ENCODE data around the gene LYL1.
A peak's percentile ranks its signal among the peaks of the same experiment; 100 is the strongest.

Gene LYL1

DNA sequence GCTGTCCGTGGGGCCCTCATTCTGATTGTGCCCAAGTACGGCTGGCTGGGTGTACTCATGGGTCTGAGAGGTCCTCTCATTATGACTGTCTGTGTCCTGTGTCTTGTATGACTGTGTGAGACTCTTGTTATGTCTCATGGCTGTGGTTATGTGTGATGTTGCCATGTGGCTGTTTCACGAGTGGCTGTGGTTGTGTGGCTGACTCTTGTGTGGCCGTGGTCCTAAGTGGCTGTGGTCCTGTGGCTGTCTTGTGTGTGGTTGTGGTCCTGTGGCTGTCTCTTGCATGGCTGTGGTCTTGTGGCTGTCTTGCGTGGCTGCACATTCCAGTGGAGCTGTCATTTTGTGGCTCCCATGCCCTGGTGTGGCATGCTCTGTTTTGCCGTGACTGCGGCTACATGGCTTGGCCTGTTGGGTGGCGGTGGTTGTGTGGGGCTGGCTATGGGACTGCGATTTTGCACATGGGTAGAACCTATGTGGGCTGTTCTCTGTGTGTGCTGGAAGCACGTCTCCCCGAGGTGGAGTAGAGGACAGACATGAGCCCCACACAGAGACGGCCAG lies 2.5 kb downstream of the LYL1 start:
- TF ChIP-seq, protein P1, sequence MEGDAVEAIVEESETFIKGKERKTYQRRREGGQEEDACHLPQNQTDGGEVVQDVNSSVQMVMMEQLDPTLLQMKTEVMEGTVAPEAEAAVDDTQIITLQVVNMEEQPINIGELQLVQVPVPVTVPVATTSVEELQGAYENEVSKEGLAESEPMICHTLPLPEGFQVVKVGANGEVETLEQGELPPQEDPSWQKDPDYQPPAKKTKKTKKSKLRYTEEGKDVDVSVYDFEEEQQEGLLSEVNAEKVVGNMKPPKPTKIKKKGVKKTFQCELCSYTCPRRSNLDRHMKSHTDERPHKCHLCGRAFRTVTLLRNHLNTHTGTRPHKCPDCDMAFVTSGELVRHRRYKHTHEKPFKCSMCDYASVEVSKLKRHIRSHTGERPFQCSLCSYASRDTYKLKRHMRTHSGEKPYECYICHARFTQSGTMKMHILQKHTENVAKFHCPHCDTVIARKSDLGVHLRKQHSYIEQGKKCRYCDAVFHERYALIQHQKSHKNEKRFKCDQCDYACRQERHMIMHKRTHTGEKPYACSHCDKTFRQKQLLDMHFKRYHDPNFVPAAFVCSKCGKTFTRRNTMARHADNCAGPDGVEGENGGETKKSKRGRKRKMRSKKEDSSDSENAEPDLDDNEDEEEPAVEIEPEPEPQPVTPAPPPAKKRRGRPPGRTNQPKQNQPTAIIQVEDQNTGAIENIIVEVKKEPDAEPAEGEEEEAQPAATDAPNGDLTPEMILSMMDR (IDR thresholded peaks at IDR 0.05; ENCODE audit: unreplicated experiment in 3 of 3), result no peak
- peaks cover 81% of the 10 kb centered on the region for H3K27me3 Mint-ChIP-seq (ENCODE audit: low read depth)
- H3K27ac Mint-ChIP-seq, result no peak overlapping the region
- peak overlapping the region in 2 of 3 experiments; percentile 20 to 56 for H3K4me3 Mint-ChIP-seq
- H3K9me3 Mint-ChIP-seq, result no peaks in the 10 kb centered on the region
- peaks cover 29% of the 10 kb centered on the region for H3K4me1 Mint-ChIP-seq
- H3K36me3 Mint-ChIP-seq (ENCODE audit: low read depth), result peaks cover 3% of the 10 kb centered on the region

DNA sequence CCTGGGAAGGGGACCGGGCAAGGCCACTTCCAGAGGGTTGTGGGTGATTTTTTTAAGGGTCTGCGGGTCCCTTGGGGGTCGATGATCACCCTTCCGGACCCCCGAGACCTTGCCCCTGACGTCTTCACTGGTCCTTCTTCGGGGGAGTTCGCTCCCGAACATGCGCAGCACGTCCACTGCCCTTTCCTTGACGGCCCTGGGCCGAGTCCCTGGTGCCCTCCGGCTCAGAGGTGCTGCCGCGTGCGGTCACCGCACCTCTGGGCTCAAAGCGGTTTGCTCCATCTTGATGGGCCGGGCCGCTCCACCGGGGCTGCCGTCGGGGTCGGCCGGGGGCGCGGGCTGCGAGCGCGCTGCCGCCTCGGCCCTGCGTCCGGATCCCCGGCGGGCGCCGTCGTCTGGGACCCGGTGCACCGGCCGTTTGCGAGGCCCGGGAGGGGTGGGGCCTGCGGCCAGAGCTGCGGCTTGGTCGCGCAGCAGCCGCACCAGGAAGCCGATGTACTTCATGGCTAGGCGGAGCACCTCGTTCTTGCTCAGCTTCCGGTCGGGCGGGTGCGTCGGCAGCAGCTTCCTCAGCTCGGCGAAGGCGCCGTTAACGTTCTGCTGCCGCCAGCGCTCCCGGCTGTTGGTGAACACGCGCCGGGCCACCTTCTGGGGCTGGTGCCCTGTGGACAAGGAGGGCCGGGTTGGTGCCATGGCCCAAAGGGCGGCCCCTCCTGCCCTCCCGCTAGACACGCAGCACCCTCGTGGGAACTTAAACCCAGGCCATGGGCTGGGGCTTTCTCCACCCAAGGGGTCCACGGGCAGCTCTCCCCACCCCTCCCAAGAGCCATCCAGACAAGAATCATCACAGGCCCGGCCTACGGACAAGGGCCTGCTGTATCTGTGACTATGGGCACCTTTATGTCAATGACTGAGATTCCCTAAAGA lies 3.3 kb downstream of the LYL1 start:
- H3K36me3 Mint-ChIP-seq (ENCODE audit: low read depth), result no peaks in the 10 kb centered on the region
- peak overlapping the region; percentile 20 to 56 (median 45) for H3K4me3 Mint-ChIP-seq

DNA sequence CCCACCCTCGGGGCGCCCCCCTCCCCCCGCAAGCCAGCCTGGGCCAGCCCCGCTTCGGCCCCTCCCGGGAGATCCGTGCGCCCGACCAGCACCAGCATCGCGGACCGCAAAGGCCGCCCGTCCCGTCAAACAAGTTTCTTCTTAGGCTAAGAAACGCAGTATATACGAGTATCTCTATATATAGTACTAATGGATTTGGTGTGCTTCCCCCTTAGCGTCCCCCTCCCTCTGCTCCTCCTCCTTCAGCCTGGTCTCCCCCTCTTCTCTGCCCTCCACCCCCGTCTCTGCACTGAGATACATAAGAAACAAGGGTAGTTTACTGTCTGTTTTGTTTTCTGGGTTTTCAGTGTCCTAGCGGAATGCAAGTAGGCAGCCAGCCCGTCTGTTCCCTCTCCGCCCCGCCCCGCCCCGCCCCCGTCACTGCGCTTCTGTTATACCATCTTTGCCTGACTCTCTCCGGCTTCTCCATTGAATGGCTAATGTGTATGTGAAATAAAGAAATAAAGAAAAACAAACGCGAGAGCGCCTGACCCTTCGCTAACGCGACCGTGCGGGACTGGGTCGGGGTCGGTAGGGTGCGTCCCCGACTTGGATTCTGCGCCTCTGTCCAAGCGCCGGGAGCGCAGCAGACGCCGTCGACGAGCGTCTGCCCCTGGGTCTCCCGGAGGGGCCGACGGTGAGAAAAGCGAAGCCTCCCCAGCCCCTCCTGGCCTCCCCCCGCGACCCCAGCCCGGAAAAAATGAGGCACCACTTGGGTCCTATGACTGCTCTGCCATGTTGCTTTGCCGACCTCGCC lies 4.2 kb downstream of the LYL1 start:
- H3K27me3 Mint-ChIP-seq (ENCODE audit: low read depth), result peaks cover 90% of the 10 kb centered on the region
- H3K27ac Mint-ChIP-seq, result peak overlapping the region in 1 of 3 experiments; percentile 74
- TF ChIP-seq, protein P1 (IDR thresholded peaks at IDR 0.05; ENCODE audit: unreplicated experiment in 3 of 3), result no peak
- no peaks in the 10 kb centered on the region for H3K36me3 Mint-ChIP-seq (ENCODE audit: low read depth)
- H3K9me3 Mint-ChIP-seq, result no peaks in the 10 kb centered on the region
- peaks cover 41% of the 10 kb centered on the region for H3K4me1 Mint-ChIP-seq
- peak overlapping the region in 2 of 3 experiments; percentile 58 to 71 for H3K4me3 Mint-ChIP-seq

More for the DNA sequence above, 3.3 kb downstream of the LYL1 start:
- Mint-ChIP-seq H3K4me1 (peaks cover 34% of the 10 kb centered on the region), H3K27ac (no peak overlapping the region), H3K27me3 (ENCODE audit: low read depth) (peaks cover 85% of the 10 kb centered on the region), H3K9me3 (no peaks in the 10 kb centered on the region)
- TF ChIP-seq, protein P1 (IDR thresholded peaks at IDR 0.05; ENCODE audit: unreplicated experiment in 3 of 3), result no peak

DNA sequence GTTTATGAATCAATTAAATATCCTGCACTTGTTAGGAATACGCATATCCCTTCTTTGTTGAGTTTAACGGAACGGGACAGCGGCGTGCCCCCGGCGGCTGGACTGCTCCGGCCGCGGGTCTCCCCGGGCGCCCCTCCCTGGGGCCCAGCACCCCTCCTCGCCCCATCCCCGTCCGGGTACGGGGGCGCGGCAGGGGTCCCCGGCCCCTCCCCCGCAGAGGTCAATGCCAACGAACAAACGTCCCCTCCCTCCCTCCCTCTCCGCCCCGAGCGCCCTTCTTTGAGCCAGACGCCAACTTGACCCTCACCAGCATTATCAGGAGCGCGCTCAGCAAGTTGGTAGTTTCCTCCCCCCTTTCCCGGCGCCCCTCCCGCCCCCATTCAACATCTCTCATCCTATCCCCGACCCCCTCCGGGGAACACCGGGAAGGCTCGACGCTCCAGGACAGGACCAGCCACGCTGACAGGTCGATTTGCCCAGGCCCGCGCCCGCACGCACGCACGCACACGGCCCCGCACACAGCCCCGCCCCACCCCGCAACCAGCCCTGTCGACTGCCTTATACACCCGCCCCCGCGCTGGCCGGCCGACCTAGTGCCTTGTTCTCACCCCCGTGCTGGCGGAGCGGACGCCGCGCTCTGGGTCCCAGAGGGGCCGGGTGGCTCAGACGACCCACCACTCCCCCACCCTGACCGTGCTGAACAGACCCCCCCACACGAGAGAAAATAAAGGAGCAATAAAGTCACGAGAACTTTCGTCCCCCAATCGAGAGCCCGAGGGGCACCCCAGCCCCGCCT lies 5.0 kb downstream of the LYL1 start:
- H3K4me3 Mint-ChIP-seq, result peak overlapping the region in 1 of 3 experiments; percentile 31

DNA sequence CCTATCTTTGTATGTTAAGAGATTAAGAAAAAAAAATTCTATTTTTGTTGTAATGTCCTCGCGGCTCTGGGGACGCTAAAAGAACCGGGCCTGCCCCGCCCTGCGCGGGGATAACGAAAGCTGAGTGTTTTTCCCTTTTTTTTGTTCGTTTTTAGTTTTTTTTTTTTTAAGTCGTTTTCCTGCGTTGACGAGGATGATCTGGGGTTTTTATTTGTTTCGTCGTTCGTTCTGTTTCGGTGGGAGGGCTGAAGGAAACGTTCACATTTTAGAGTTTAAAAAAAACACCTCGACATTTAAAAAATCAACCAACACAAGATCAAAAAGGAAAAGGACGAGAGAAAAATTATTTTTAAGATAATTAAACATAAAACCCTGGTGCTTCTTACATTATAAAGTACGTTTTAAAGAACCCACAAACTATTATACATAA lies 5.6 kb downstream of the LYL1 start:
- Mint-ChIP-seq H3K36me3 (ENCODE audit: low read depth) (no peaks in the 10 kb centered on the region), H3K27ac (no peak overlapping the region), H3K4me1 (peaks cover 44% of the 10 kb centered on the region), H3K27me3 (ENCODE audit: low read depth) (peaks cover 81% of the 10 kb centered on the region), H3K9me3 (no peaks in the 10 kb centered on the region), H3K4me3 (peak overlapping the region in 2 of 3 experiments; percentile 55 to 62)
- TF ChIP-seq, protein P1 (IDR thresholded peaks at IDR 0.05; ENCODE audit: unreplicated experiment in 3 of 3), result no peak

More for the DNA sequence above, 5.0 kb downstream of the LYL1 start:
- TF ChIP-seq, protein P1 (IDR thresholded peaks at IDR 0.05; ENCODE audit: unreplicated experiment in 3 of 3), result no peak
- Mint-ChIP-seq H3K27ac (peak overlapping the region in 1 of 3 experiments; percentile 74), H3K27me3 (ENCODE audit: low read depth) (peaks cover 85% of the 10 kb centered on the region), H3K4me1 (peaks cover 42% of the 10 kb centered on the region), H3K36me3 (ENCODE audit: low read depth) (no peaks in the 10 kb centered on the region), H3K9me3 (no peaks in the 10 kb centered on the region)
